Measurements from ENCODE around the gene ELANE.

ELANE gene

DNA sequence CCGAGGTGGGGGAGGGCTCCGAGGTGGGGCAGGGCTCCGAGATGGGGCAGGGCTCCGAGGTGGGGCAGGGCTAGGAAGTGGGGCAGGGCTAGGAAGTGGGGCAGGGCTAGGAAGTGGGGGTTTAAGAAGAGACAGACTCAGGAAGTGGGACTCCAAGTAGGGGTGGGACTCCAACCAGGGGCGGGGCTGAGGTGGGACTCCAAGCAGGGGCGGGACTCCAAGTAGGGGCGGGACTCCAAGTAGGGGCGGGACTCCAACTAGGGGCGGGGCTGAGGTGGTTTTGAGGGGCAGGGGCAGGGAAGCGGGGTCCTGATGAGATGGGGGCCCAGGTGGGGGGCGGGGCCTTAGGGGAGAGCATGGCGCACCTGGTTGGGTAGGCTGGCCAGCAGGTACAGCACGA lies 21.0 kb downstream of the ELANE start:
- H2AFZ ChIP-seq (ENCODE audit: low read length), result no peak overlapping the region
- no peaks in the 10 kb centered on the region for H3K27me3 ChIP-seq (ENCODE audit: insufficient read depth, low read length, poor library complexity, severe bottlenecking)
- no peaks in the 10 kb centered on the region for H3K9me3 ChIP-seq (ENCODE audit: insufficient read depth, low read depth, low read length)
- no peaks in the 10 kb centered on the region for H4K20me1 ChIP-seq (ENCODE audit: insufficient read depth, low read length, poor library complexity, severe bottlenecking)
- H3K4me1 ChIP-seq (ENCODE audit: insufficient read depth, low read length, poor library complexity, severe bottlenecking), result no peaks in the 10 kb centered on the region
- H3K4me2 ChIP-seq (ENCODE audit: low read depth, low read length, poor library complexity, severe bottlenecking), result no peak overlapping the region
- no peaks in the 10 kb centered on the region; the same call in 1 of the 2 replicates for H3F3A ChIP-seq (ENCODE audit: low read depth)
- H3K79me2 ChIP-seq (ENCODE audit: insufficient read depth, low read length), result no peaks in the 10 kb centered on the region
- no peak overlapping the region for H3K4me3 ChIP-seq (ENCODE audit: low read length, poor library complexity, severe bottlenecking)
- no peaks in the 10 kb centered on the region for H3K9me2 ChIP-seq (replicated peaks; ENCODE audit: low read depth, low read length)
- H3K9ac ChIP-seq (ENCODE audit: low read depth, low read length, poor library complexity, severe bottlenecking), result no peak overlapping the region
- TF ChIP-seq, protein P1, sequence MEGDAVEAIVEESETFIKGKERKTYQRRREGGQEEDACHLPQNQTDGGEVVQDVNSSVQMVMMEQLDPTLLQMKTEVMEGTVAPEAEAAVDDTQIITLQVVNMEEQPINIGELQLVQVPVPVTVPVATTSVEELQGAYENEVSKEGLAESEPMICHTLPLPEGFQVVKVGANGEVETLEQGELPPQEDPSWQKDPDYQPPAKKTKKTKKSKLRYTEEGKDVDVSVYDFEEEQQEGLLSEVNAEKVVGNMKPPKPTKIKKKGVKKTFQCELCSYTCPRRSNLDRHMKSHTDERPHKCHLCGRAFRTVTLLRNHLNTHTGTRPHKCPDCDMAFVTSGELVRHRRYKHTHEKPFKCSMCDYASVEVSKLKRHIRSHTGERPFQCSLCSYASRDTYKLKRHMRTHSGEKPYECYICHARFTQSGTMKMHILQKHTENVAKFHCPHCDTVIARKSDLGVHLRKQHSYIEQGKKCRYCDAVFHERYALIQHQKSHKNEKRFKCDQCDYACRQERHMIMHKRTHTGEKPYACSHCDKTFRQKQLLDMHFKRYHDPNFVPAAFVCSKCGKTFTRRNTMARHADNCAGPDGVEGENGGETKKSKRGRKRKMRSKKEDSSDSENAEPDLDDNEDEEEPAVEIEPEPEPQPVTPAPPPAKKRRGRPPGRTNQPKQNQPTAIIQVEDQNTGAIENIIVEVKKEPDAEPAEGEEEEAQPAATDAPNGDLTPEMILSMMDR (conservative IDR thresholded peaks at IDR 0.05; ENCODE audit: low read length), result no peak
- TF ChIP-seq EZH2phosphoT487 (IDR thresholded peaks at IDR 0.05; ENCODE audit: borderline replicate concordance), result no peak
- no peaks in the 10 kb centered on the region; the same call in 1 of the 2 replicates for H3K36me3 ChIP-seq (ENCODE audit: insufficient read depth, low read length)

DNA sequence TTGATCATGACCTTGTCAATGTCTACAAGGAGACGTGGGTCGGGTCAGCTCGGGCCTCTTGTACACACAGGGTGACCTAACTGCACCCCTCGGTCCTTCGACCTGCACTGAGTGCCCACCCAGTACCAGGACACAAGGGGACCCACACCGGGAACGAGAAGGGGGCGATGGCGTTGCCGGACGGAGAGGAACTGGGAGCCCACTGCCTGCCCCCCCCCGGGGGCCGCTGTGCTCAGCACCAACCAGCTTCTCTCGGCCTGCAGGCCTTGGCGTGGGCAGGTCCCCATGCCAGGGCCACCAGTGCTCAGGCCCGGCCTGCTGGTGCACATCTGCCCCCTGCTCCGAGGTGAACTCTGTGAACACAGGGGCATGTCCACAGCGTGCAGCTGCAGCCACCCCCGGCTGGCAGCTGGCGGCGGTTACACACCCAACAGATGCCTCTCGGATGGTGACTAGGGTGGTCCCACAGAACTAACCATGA lies 21.5 kb downstream of the ELANE start:
- H3K4me2 ChIP-seq (ENCODE audit: low read depth, low read length, poor library complexity, severe bottlenecking), result no peak overlapping the region
- no peaks in the 10 kb centered on the region; the same call in 1 of the 2 replicates for H3K36me3 ChIP-seq (ENCODE audit: insufficient read depth, low read length)
- TF ChIP-seq EZH2phosphoT487 (IDR thresholded peaks at IDR 0.05; ENCODE audit: borderline replicate concordance), result no peak
- TF ChIP-seq, protein P1 (conservative IDR thresholded peaks at IDR 0.05; ENCODE audit: low read length), result no peak

DNA sequence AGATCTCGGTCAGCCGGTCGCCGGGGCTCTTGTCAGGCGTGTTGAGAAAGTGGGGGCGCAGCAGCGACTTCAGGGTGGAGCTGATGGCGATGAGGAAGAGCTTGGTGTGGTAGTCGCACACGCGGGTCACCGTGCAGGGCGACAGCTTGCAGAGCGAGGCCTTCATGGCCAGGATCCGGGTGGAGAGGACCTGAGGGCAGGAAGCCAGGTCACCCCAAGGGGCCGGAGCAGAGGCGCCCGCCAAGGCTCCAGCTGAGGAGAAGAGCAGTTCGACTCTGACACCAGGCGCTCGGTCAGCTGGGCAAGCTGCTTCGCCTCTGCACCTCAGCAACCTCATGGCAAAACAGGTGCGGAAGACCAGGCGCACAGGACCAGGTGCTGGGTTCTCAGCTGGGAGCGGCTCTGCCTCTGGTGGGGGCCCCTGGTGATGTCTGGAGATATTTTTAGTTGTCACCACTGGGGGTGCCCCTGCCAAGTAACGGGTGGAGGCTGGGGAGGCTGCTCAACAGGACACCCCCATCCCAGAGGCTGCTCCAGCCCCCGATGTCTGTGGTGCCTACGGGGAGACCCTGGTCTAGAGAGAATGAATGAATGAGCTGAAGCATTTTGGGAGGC lies 23.3 kb downstream of the ELANE start:
- TF ChIP-seq, protein P1 (conservative IDR thresholded peaks at IDR 0.05; ENCODE audit: low read length), result no peak
- no peak for TF ChIP-seq EZH2phosphoT487 (IDR thresholded peaks at IDR 0.05; ENCODE audit: borderline replicate concordance)
- H3K4me2 ChIP-seq (ENCODE audit: low read depth, low read length, poor library complexity, severe bottlenecking), result no peak overlapping the region
- H3F3A ChIP-seq (ENCODE audit: low read depth), result no peaks in the 10 kb centered on the region; the same call in 1 of the 2 replicates
- no peak overlapping the region for H2AFZ ChIP-seq (ENCODE audit: low read length)
- H3K79me2 ChIP-seq (ENCODE audit: insufficient read depth, low read length), result no peaks in the 10 kb centered on the region
- H3K4me1 ChIP-seq (ENCODE audit: insufficient read depth, low read length, poor library complexity, severe bottlenecking), result no peaks in the 10 kb centered on the region
- H3K9ac ChIP-seq (ENCODE audit: low read depth, low read length, poor library complexity, severe bottlenecking), result no peak overlapping the region
- no peaks in the 10 kb centered on the region for H4K20me1 ChIP-seq (ENCODE audit: insufficient read depth, low read length, poor library complexity, severe bottlenecking)
- H3K9me2 ChIP-seq (replicated peaks; ENCODE audit: low read depth, low read length), result no peaks in the 10 kb centered on the region
- H3K4me3 ChIP-seq (ENCODE audit: low read length, poor library complexity, severe bottlenecking), result no peak overlapping the region
- no peaks in the 10 kb centered on the region for H3K27me3 ChIP-seq (ENCODE audit: insufficient read depth, low read length, poor library complexity, severe bottlenecking)
- no peaks in the 10 kb centered on the region; the same call in 1 of the 2 replicates for H3K36me3 ChIP-seq (ENCODE audit: insufficient read depth, low read length)
- H3K9me3 ChIP-seq (ENCODE audit: insufficient read depth, low read depth, low read length), result no peaks in the 10 kb centered on the region

More for the DNA sequence above, 21.5 kb downstream of the ELANE start:
- H2AFZ ChIP-seq (ENCODE audit: low read length), result no peak overlapping the region
- no peak overlapping the region for H3K9ac ChIP-seq (ENCODE audit: low read depth, low read length, poor library complexity, severe bottlenecking)
- H3K4me1 ChIP-seq (ENCODE audit: insufficient read depth, low read length, poor library complexity, severe bottlenecking), result no peaks in the 10 kb centered on the region
- no peaks in the 10 kb centered on the region for H3K27me3 ChIP-seq (ENCODE audit: insufficient read depth, low read length, poor library complexity, severe bottlenecking)
- no peaks in the 10 kb centered on the region for H4K20me1 ChIP-seq (ENCODE audit: insufficient read depth, low read length, poor library complexity, severe bottlenecking)
- H3F3A ChIP-seq (ENCODE audit: low read depth), result no peaks in the 10 kb centered on the region; the same call in 1 of the 2 replicates
- H3K9me3 ChIP-seq (ENCODE audit: insufficient read depth, low read depth, low read length), result no peaks in the 10 kb centered on the region
- H3K4me3 ChIP-seq (ENCODE audit: low read length, poor library complexity, severe bottlenecking), result no peak overlapping the region
- H3K9me2 ChIP-seq (replicated peaks; ENCODE audit: low read depth, low read length), result no peaks in the 10 kb centered on the region
- no peaks in the 10 kb centered on the region for H3K79me2 ChIP-seq (ENCODE audit: insufficient read depth, low read length)
